ENCODE measurements around the gene NEU3.

The NEU3 gene

DNA sequence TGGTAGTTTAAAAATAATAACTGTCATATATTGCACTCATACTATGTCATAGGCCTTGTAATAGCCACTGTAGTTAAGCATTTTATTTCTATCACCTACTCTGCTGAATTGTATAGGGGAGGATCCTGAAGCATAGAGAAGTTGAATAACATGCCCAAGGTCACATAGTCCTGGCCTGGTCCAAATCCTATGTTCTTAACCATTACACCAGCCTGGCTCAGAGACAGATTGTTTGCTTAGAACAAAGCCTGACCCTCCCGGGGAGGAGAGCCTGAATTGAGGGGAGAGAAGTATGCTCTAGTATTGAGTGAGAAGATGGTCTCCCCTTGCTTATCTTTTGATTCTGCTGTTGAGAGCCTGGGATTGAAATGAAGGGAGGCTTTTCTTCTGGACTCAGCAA is 2.2 kb downstream of the NEU3 start:
- no peak for DNase-seq (ENCODE audit: extremely low spot score)
- ChIA-PET POLR2A (no interaction called here), CTCF (no interaction called here)
- TF ChIP-seq, protein P1, sequence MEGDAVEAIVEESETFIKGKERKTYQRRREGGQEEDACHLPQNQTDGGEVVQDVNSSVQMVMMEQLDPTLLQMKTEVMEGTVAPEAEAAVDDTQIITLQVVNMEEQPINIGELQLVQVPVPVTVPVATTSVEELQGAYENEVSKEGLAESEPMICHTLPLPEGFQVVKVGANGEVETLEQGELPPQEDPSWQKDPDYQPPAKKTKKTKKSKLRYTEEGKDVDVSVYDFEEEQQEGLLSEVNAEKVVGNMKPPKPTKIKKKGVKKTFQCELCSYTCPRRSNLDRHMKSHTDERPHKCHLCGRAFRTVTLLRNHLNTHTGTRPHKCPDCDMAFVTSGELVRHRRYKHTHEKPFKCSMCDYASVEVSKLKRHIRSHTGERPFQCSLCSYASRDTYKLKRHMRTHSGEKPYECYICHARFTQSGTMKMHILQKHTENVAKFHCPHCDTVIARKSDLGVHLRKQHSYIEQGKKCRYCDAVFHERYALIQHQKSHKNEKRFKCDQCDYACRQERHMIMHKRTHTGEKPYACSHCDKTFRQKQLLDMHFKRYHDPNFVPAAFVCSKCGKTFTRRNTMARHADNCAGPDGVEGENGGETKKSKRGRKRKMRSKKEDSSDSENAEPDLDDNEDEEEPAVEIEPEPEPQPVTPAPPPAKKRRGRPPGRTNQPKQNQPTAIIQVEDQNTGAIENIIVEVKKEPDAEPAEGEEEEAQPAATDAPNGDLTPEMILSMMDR (IDR thresholded peaks at IDR 0.05; ENCODE audit: control extremely low read depth, extremely low read depth, low read depth, missing control alignments): no peak

DNA sequence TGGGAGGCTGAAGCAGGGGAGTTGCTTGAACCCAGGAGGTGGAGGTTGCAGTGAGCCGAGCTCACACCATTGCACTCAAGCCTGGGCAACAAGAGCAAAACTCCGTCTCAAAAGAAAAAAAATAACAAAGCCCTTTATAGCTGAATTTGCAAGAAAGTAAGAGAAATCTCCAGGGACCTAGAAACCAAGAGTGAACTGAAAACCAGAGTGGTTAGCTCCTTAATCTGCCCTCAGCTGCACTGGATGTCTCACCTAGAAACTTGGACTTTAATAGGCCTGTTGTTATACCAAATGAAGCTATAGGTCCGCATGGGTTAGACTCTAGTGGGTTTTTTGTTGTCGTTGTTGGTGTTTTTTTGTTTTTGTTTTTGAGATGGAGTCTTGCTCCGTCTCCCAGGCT is 4.1 kb downstream of the NEU3 start:
- TF ChIP-seq, protein P1 (IDR thresholded peaks at IDR 0.05; ENCODE audit: control extremely low read depth, extremely low read depth, low read depth, missing control alignments): no peak
- DNase-seq (ENCODE audit: extremely low spot score): peak; percentile 47
- POLR2A ChIA-PET: interaction anchor here (0.5 kb wide), 1 partner anchor 242 kb away, joined by 4 read pairs; no protein-coding TSS in a partner anchor
- CTCF ChIA-PET: interaction anchor here (0.7 to 1.7 kb wide), 8 partner anchors 9 to 249 kb away, joined by 3 to 5 read pairs (median 4); no protein-coding TSS in a partner anchor

DNA sequence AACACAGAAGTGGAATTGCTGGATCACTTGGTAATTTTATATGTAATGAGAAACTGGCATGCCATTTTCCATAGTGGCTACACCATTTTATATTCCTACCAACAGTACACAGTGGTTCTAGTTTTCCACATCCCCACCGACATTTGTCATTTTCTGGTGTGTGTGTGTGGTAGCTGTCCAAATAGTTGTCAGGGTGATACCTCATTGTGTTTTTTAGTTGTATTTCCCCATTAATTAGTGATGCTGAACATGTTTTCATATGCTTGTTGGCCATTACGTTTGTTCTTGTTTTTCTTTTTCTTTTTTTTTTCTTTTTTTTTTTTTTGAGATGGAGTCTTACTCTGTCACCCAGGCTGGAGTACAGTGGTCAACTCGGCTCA is 12.2 kb downstream of the NEU3 start:
- ChIA-PET CTCF (interaction anchor here (1.0 to 1.9 kb wide), 2 partner anchors 11 to 30 kb away, joined by 4 to 6 read pairs; no protein-coding TSS in a partner anchor), POLR2A (interaction anchor here (0.7 kb wide), 1 partner anchor 1811 kb away, joined by 4 read pairs; no protein-coding TSS in a partner anchor)
- no peak for DNase-seq (ENCODE audit: extremely low spot score)
- TF ChIP-seq, protein P1 (IDR thresholded peaks at IDR 0.05; ENCODE audit: control extremely low read depth, extremely low read depth, low read depth, missing control alignments): no peak

DNA sequence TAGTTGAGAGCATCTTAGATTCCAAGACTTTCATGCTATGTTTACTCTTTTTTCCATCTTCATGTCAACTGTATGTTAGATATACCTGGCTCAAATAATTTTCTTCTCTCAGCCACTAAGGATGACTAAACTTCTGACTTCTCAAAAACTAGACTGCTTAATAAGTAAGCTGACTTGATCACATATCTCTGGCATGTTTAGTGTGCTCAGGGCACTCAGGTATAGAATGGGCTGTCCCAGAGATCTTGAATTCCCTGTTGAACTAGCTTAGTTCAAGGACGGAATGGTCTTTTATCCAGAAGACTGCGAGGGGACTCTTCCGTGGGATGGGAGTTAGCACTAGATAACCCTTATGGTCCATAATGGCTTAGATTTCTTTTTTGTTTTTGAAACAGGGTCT is 13.0 kb downstream of the NEU3 start:
- TF ChIP-seq, protein P1 (IDR thresholded peaks at IDR 0.05; ENCODE audit: control extremely low read depth, extremely low read depth, low read depth, missing control alignments): no peak
- ChIA-PET POLR2A (no interaction called here), CTCF (interaction anchor here (0.9 to 6.4 kb wide), 10 partner anchors 9 to 240 kb away, joined by 3 to 40 read pairs (median 4); partner anchors contain the start of gene NEU3)
- DNase-seq (ENCODE audit: extremely low spot score): no peak

DNA sequence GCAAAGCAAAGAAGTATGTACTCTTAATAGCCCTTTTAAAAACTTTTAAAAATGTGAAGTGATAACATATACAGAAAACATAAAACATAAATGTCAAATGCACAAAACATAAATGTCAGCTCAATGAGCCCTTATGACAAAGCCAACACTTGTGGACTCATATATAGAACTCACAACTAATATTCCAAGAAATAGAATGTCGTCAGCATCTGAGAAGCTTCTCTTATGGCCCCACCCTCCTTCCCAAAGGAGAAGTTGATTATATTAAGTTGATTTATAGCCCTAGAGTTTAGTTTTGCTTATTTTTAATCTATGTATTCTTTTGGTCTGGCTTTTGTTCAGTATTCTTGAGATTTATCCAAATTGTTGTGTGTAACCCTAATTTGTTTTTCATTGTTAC is 13.8 kb downstream of the NEU3 start:
- TF ChIP-seq, protein P1 (IDR thresholded peaks at IDR 0.05; ENCODE audit: control extremely low read depth, extremely low read depth, low read depth, missing control alignments): no peak
- CTCF ChIA-PET: interaction anchor here (0.9 to 6.4 kb wide), 7 partner anchors 9 to 221 kb away, joined by 3 to 40 read pairs (median 4); partner anchors contain the start of gene NEU3
- DNase-seq (ENCODE audit: extremely low spot score): no peak
- POLR2A ChIA-PET: no interaction called here

DNA sequence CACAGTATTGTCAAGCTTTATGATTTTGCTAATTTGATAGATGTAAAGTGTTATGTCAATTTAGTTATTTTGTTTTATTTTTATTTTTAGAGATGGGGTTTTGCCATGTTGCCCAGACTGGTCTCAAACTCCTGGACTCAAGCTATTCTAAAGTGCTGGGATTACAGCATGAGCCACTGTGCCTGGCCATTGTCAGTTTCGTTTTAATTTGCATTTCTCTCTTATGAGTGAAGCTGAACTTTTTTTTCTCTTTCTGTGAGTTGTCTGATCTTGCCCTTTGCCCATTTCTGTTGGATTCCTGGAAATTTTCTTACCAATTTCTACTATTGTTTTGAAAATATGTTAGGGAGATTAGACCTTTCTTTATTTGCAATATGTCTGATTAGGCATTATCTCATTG is 15.5 kb downstream of the NEU3 start:
- DNase-seq (ENCODE audit: extremely low spot score): no peak
- TF ChIP-seq, protein P1 (IDR thresholded peaks at IDR 0.05; ENCODE audit: control extremely low read depth, extremely low read depth, low read depth, missing control alignments): no peak
- CTCF ChIA-PET: interaction anchor here (1.2 to 6.4 kb wide), 3 partner anchors 11 to 201 kb away, joined by 3 to 40 read pairs (median 6); no protein-coding TSS in a partner anchor
- POLR2A ChIA-PET: interaction anchor here (0.6 kb wide), 1 partner anchor 16 kb away, joined by 6 read pairs; no protein-coding TSS in a partner anchor
